ENCODE data around the gene CHID1.

The CHID1 gene

DNA sequence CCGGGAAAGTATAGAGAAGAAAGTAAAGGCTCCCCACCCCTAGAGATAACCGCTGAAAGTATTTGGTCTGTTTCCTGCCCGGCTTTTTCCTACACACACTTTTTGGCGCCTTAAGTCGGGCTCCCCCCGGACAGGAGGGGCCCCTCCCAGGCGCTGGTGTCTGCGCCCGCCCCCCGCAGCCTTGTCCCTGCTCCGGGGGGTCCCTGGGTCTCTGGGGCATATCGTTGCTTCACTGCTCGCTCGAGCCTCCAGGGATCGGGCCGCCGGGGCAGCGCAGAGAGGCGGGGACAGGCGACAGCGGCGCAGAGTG, 83.8 kb downstream of the CHID1 start:
- no peak for DNase-seq (ENCODE audit: insufficient read length, low spot score)
- no peak for TF ChIP-seq CTCF (IDR thresholded peaks at IDR 0.05; ENCODE audit: insufficient read depth, missing control alignments)
- no peak for FAIRE-seq

GRCh38 chr11:826227-826621, 84.4 kb downstream of the CHID1 start:
- FAIRE-seq (no peak), DNase-seq (ENCODE audit: insufficient read length, low spot score) (no peak)
- no peak for TF ChIP-seq CTCF (IDR thresholded peaks at IDR 0.05; ENCODE audit: insufficient read depth, missing control alignments)

- no peak for FAIRE-seq
- DNase-seq (ENCODE audit: insufficient read length, low spot score): no peak
- no peak for TF ChIP-seq CTCF (IDR thresholded peaks at IDR 0.05; ENCODE audit: insufficient read depth, missing control alignments)
These were observed 85.0 kb downstream of the CHID1 start for GRCh38 chr11:825366-826226.

DNA sequence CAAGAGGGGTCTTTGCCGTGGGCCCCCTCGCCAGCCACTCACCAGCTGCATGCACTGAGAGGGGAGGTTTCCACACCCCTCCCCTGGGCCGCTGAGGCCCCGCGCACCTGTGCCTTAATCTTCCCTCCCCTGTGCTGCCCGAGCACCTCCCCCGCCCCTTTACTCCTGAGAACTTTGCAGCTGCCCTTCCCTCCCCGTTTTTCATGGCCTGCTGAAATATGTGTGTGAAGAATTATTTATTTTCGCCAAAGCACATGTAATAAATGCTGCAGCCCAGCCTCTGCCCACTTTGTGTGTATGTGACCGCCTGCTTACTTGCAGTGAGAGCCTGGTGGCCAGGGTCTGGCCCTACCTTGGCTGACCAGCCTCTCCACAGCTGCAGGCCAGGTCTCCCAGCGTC, 85.7 kb downstream of the CHID1 start:
- no peak for DNase-seq (ENCODE audit: insufficient read length, low spot score)
- no peak for TF ChIP-seq CTCF (IDR thresholded peaks at IDR 0.05; ENCODE audit: insufficient read depth, missing control alignments)
- FAIRE-seq: no peak

GRCh38 chr11:824292-824880, 86.2 kb downstream of the CHID1 start:
- DNase-seq (ENCODE audit: insufficient read length, low spot score) (no peak), FAIRE-seq (no peak)
- TF ChIP-seq CTCF (IDR thresholded peaks at IDR 0.05; ENCODE audit: insufficient read depth, missing control alignments): no peak

DNA sequence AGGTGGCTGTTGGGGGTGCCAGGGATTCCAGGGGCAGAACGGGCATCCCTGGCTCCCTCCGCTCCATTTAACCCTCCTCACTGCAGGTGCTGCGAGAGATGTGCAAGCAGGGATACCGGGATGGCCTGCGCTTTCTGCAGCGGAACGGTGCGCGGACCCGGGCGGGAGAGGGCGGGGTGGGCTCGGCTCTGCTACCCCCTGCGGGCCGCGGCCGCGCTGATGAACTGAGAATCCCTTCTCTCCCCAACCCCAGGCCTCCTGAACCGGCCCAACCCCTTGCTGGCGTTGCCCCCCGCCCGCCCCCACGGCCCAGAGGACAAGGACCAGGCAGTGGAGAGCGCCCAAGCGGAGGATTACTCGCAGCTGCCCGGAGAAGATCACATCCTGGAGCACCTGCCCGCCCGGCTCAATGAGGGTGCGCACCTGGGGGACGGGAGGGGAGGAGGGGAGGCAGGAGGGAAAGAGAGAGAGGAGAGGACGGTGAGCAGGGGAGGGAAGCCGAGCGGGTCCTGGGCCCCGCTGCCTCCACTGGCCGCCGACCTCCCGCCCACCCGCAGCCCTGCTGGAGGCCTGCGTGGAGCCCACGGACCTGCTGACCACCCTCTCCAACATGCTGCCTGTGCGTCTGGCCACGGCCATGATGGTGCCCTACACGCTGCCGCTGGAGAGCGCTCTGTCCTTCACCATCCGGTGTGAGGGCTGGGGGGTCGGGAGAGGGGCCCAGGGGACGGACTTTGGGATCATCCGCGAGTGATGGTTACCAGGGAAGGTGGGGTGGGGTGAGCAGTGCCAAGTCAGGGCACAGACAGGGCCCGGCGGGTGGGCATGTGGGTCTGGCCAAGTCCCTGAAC, 86.9 kb downstream of the CHID1 start:
- no peak for TF ChIP-seq CTCF (IDR thresholded peaks at IDR 0.05; ENCODE audit: insufficient read depth, missing control alignments)
- DNase-seq (ENCODE audit: insufficient read length, low spot score) (no peak), FAIRE-seq (no peak)

All from D721Med (cell line).